ENCODE measurements around the gene PTCH1. TPM values are rescaled to one million over a fixed set of nuclear protein-coding genes. Genes with fewer than 3 reads are reported as not detected.

The PTCH1 gene
- total and polyA plus RNA-seq, 4 donors: 1.2 to 5.0 (median 2.1) TPM

GRCh38 chr9:95556521-95556920 lies 39.8 kb upstream of the PTCH1 start (continued):
- TF ChIP-seq, protein P1, sequence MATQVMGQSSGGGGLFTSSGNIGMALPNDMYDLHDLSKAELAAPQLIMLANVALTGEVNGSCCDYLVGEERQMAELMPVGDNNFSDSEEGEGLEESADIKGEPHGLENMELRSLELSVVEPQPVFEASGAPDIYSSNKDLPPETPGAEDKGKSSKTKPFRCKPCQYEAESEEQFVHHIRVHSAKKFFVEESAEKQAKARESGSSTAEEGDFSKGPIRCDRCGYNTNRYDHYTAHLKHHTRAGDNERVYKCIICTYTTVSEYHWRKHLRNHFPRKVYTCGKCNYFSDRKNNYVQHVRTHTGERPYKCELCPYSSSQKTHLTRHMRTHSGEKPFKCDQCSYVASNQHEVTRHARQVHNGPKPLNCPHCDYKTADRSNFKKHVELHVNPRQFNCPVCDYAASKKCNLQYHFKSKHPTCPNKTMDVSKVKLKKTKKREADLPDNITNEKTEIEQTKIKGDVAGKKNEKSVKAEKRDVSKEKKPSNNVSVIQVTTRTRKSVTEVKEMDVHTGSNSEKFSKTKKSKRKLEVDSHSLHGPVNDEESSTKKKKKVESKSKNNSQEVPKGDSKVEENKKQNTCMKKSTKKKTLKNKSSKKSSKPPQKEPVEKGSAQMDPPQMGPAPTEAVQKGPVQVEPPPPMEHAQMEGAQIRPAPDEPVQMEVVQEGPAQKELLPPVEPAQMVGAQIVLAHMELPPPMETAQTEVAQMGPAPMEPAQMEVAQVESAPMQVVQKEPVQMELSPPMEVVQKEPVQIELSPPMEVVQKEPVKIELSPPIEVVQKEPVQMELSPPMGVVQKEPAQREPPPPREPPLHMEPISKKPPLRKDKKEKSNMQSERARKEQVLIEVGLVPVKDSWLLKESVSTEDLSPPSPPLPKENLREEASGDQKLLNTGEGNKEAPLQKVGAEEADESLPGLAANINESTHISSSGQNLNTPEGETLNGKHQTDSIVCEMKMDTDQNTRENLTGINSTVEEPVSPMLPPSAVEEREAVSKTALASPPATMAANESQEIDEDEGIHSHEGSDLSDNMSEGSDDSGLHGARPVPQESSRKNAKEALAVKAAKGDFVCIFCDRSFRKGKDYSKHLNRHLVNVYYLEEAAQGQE (IDR thresholded peaks at IDR 0.05): no peak
- TF ChIP-seq ZBTB33 (IDR thresholded peaks at IDR 0.05): no peak

DNA sequence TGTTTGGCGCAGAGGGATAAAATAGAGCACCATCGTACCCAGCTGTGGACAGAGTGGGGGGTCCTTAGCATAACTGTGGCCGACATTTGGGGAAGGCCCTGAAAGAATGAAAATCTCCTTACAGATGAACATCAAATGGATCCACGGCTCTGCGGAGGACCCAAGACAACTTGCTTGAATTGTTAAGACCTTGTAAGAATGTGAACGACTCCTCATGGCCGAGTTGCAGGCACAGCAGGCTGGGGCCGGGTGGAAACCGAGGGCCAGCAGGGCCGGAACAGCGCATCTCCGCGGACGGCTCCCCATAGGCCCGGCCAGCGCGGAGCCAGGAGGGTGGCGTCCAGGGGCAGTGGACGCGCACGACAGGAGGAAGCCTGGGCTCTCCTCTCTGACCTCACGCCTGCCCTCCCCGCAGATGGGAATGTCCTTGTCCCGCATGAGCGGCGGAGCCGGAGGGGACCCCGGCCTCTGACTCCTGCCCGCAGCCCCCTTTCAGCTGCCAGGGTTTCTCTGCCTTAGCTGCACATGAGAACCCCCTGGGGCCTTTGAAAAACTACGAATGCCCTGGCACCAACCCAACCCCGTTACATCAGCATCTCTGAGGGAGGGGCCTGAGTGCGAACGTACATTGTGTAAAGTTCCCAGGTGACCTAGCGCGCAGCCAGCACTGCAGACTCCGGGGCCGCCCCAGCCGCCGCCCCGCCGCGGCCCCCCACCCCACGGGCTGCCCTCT lies 36.2 kb upstream of the PTCH1 start:
- Histone ChIP-seq H3K9me3 (ENCODE audit: control insufficient read depth in 4 of 4, low read length in 3 of 4) (no peaks in the 10 kb centered on the region), H3K9ac (ENCODE audit: low read depth in 1 of 2, low read length in 2 of 2) (no peak overlapping the region), H3K4me3 (ENCODE audit: low read depth in 1 of 3, low read length in 3 of 3) (no peak overlapping the region), H3K4me1 (ENCODE audit: control insufficient read depth in 4 of 4, insufficient read depth in 4 of 4, low read length in 3 of 4) (no peaks in the 10 kb centered on the region), H3K27me3 (ENCODE audit: control insufficient read depth in 4 of 4, insufficient read depth in 4 of 4, low read length in 3 of 4) (peaks cover 0 to 6% (median 1%) of the 10 kb centered on the region in 4 donors), H3K36me3 (ENCODE audit: control insufficient read depth in 4 of 4, insufficient read depth in 3 of 4, low read depth in 1 of 4, low read length in 3 of 4) (no peaks in the 10 kb centered on the region), H3K27ac (ENCODE audit: low read depth in 1 of 2, low read length in 2 of 2) (no peak overlapping the region)
- WGBS: 24% methylated on average over 43 of the region's 43 CpGs
- TF ChIP-seq NR2F2 (IDR thresholded peaks at IDR 0.05) (no peak), TAF1 (conservative IDR thresholded peaks at IDR 0.05) (no peak), JUND (IDR thresholded peaks at IDR 0.05) (no peak), HNF4G (IDR thresholded peaks at IDR 0.05) (no peak), RXRA (IDR thresholded peaks at IDR 0.05) (no peak), GABPA (IDR thresholded peaks at IDR 0.05 in 1 of 2, conservative IDR thresholded peaks at IDR 0.05 in 1 of 2) (no peak), FOXA2 (IDR thresholded peaks at IDR 0.05) (no peak), SP1 (IDR thresholded peaks at IDR 0.05) (no peak), ZBTB33 (IDR thresholded peaks at IDR 0.05) (no peak), EGR1 (IDR thresholded peaks at IDR 0.05; ENCODE audit: low read depth in 2 of 2) (no peak), HNF4A (conservative IDR thresholded peaks at IDR 0.05) (no peak), FOXA1 (IDR thresholded peaks at IDR 0.05) (no peak), RAD21 (IDR thresholded peaks at IDR 0.05) (no peak)
- TF ChIP-seq, protein P2, sequence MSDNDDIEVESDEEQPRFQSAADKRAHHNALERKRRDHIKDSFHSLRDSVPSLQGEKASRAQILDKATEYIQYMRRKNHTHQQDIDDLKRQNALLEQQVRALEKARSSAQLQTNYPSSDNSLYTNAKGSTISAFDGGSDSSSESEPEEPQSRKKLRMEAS (IDR thresholded peaks at IDR 0.05): no peak
- TF ChIP-seq, protein P3, sequence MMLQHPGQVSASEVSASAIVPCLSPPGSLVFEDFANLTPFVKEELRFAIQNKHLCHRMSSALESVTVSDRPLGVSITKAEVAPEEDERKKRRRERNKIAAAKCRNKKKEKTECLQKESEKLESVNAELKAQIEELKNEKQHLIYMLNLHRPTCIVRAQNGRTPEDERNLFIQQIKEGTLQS (IDR thresholded peaks at IDR 0.05): no peak
- TF ChIP-seq, protein P4, sequence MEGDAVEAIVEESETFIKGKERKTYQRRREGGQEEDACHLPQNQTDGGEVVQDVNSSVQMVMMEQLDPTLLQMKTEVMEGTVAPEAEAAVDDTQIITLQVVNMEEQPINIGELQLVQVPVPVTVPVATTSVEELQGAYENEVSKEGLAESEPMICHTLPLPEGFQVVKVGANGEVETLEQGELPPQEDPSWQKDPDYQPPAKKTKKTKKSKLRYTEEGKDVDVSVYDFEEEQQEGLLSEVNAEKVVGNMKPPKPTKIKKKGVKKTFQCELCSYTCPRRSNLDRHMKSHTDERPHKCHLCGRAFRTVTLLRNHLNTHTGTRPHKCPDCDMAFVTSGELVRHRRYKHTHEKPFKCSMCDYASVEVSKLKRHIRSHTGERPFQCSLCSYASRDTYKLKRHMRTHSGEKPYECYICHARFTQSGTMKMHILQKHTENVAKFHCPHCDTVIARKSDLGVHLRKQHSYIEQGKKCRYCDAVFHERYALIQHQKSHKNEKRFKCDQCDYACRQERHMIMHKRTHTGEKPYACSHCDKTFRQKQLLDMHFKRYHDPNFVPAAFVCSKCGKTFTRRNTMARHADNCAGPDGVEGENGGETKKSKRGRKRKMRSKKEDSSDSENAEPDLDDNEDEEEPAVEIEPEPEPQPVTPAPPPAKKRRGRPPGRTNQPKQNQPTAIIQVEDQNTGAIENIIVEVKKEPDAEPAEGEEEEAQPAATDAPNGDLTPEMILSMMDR (IDR thresholded peaks at IDR 0.05; ENCODE audit: low read depth, low read length, missing input control): no peak
- TF ChIP-seq, protein P1 (IDR thresholded peaks at IDR 0.05): no peak
- DNase-seq (ENCODE audit: low spot score): no peak
